HG03045 (cell line): ENCODE data around the gene MYOF.
"Not testable (repeated sequence)": the region's sequence is repeated elsewhere in the genome, so short reads cannot be mapped to it uniquely, and the experiment has no call there.

Experiments
- ATAC-seq: cut with Tn5 transposase; IDR thresholded peaks from one replicate; pipeline ENCODE4 v1.9.1; 2021; ENCODE audit warnings: mild to moderate bottlenecking, moderate library complexity; ENCODE audit not compliant: unreplicated experiment

The MYOF gene

DNA sequence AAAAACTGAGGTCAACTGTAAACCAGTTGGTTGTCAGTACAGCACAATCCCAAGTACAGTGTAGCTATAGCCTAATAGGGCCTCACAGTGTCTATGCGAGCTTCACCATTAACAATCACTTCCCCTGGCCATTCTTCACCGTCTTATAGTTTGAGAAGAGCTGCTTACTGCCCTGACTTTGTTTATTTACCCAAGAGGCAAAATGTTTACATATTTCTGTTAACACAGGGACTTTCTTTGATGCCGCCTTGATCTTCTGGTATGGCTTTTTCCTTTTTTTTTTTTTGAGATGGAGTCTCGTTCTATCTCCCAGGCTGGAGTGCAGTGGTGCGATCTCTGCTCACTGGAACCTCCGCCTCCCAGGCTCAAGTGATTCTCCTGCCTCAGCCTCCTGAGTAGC lies 3.3 kb downstream of the MYOF start:
- no peak for ATAC-seq

DNA sequence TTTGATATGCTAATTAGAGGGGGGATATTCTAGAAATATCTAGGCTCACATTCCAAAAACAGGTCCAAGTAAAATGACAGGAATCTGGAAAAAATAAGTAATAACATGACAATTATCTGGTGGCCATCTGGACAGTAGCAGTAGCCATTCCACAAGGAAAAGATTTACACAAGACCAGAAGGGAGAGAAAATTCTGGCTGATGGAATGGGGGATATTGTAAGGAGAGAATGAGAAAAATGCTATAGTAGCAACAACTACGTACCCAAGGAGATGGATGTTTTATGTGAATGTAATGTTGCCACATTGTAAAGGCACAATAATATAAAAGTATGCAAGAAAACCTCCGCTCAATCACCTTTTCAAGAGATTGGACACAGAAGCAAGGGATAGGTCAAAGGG lies 5.4 kb downstream of the MYOF start:
- no peak for ATAC-seq

DNA sequence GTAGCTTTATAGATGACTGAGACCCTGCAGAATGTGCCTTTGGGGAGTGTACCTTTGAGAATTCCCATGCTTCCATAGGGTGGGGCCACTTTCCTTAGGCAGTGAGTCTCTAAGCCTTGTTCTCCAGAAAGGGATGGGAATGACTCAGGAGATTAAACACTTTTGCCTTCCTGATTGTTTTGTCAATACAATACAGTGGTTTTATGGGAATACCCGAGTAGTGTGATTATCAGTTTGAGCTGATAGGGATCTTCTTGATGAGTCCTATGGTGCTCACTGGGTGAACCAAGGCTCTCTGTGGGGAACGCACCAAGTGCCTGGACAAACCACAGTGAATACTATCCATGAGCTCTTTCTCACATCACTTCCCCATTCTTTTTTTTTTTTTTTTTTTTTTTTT lies 6.3 kb downstream of the MYOF start:
- no peak for ATAC-seq

DNA sequence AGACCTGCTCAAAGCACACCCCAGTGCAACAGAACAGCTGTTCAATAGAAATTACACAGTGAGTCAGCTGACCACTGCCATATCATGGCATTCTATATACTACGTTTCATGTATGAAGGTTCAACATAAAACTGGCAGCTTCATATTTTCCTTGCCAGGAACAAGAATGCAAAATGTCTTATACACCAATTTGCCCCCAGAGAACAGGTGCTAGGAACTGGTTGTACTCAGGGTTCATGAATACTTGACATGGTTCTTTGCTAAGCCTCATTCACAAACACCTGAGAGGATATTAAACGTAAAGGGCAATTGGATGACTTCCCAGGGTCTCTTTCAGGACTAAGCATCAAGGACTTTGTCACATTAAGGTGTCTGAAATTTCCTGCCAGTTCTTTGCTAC lies 6.9 kb downstream of the MYOF start:
- no peak for ATAC-seq

DNA sequence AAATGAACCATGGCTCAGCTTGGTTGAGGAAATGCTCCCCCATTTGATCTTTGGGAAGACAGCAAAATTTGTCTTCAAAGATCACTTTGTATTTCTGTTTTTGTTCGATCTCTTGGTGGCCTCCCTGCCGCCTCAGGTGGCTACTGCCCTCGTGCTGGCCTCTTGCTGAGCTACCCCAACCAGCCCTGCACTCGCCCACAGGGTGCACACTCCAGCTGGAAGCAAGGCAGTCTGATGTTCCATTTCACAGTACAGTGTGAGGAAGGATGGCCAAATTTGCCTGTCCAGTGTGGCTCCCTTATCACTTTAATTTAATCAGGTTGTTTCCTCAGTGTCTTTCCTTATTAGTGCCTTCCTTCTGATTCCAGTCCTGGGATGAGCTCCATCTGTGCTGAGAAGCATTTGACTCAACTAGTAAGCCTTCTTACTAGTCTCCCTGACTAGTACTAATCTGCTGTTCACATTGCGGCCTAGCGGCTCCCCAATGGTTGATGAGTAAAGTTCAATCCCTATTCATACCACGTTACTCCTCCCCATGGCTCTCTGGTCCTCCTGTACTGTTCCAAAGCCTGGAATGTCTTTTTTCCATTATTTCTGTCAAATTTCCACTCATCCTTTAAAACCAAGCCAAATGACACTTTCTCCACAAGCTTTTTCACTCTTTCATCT lies 8.2 kb downstream of the MYOF start:
- ATAC-seq: no peak

DNA sequence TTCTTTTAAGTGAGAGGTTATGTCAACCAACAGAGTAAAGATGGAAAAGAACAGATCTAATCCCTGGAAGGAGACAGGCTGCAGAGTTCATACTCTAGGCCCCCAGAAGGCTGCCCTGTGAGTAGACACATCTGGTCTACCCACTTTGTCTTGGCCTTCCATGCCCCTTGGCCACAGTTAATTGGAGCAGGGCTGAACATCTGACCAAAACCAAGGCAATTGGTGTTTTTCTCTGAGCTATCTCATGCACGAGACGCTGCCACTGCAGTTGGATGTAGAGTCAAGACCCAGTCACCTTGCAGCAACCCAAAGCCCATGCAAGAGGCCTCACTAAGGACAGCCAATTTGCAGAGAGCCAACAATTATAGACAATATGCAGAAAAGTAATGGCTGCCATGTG lies 9.0 kb downstream of the MYOF start:
- ATAC-seq: no peak

GRCh38 chr10:93471110-93471651 lies 11.0 kb downstream of the MYOF start:
- ATAC-seq: no peak

DNA sequence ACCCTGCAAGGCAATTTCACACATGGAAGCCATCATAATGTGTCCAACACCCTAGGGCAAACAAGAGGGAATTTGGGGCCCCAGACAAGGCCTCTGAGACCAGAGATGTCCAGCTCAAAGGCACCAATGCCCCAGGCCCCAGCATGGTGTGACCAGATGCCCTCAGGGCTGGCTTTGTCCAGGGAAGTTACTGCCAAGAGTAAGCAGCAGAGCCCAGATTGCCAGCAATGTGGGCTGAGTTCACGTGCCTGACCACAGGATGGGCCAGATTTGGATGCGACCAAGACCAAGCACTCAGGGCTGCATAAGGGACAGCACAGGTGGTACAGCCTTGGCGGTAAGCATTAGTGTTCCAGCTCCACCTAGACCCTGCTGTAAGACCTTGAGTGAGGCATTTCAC lies 12.7 kb downstream of the MYOF start:
- no peak for ATAC-seq

DNA sequence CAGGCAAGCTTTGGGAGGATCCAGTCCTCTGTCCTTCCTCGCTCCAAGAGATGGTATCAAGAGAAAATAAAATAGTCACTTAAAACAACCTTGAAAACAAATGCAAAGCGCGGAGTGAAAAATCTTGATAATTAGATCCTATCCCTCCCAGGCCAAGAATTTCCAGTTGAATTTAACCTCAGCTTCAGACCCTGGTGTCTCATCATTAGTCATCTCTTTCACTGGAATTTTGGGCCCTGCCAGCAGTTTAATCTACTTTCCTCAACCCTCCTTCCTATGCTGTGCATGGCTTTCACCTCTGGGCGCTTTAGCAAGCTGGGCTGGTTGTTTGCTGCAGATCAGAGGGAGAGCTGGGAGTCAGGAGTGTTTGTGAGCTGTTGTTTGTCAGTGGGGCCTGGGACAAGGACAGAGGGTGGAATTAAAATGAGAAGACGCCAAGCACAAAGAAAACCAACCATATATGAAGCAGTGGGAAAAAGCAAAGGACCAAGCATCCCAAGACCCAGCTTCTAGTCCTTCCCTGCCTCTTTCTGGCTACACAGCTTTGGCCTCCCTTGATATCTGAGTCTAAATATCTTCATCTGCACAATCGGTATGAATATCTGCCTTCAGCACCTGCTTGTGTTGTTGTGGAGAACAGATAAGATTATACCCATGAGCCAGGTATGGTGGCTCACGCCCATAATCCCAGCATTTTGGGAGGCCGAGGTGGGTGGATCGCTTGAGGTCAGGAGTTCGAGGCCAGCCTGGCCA lies 13.5 kb downstream of the MYOF start:
- no peak for ATAC-seq

- not testable (repeated sequence) for ATAC-seq
These were observed 14.5 kb downstream of the MYOF start for GRCh38 chr10:93467635-93468034.

GRCh38 chr10:93465806-93466675 lies 16.1 kb downstream of the MYOF start:
- ATAC-seq: no peak

DNA sequence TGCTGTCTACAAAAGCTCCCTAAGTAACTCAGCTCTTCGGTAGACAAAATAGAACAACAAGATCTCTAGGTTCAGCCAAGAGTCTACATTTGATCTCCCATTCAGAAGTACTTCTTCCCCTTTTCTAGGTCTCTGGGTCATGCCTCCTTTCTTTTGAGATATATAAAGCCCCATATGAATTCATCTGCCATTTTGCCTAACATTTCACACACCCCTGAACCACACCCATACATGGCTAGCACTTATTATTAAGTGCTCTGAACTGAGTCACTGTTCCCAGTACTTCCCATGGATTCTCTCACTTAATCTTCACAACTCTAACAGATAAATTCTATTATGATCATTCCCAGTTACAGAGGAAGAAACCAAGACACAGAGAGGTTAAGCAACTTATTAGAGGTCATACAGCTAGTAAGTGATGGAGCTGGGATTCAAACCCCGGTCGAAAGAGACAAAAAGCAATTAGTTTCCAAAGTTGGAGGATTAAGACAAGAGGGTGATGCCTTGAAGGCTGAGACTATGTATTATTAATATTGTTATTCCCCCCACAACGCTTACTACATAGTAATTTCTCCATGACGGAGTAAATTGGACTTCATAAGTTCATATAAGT lies 17.3 kb downstream of the MYOF start:
- ATAC-seq: no peak

GRCh38 chr10:93463723-93464476 lies 18.2 kb downstream of the MYOF start:
- no peak for ATAC-seq

DNA sequence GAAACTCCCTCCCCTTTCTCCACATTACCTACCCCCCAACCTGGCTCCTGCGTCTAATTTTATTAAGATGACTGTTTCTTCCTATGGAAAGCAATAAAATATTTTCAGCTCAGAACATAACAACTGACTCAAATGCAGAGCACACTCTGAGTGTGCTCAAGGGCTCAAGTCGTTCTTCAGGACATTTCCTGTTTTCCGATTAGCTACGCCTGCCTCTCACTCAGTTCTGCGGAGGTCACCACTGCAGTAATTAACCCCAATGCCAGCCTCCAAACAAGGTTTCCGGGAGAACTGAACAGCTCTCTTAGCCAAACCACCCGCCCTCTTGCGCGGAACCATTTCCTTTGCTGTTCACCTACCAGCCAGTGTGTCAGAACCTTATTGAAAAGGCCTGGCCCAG lies 19.3 kb downstream of the MYOF start:
- ATAC-seq: no peak

- ATAC-seq: no peak
These were observed 19.8 kb downstream of the MYOF start for GRCh38 chr10:93462371-93462770.

- ATAC-seq: no peak
These were observed 20.3 kb downstream of the MYOF start for GRCh38 chr10:93461807-93462178.

DNA sequence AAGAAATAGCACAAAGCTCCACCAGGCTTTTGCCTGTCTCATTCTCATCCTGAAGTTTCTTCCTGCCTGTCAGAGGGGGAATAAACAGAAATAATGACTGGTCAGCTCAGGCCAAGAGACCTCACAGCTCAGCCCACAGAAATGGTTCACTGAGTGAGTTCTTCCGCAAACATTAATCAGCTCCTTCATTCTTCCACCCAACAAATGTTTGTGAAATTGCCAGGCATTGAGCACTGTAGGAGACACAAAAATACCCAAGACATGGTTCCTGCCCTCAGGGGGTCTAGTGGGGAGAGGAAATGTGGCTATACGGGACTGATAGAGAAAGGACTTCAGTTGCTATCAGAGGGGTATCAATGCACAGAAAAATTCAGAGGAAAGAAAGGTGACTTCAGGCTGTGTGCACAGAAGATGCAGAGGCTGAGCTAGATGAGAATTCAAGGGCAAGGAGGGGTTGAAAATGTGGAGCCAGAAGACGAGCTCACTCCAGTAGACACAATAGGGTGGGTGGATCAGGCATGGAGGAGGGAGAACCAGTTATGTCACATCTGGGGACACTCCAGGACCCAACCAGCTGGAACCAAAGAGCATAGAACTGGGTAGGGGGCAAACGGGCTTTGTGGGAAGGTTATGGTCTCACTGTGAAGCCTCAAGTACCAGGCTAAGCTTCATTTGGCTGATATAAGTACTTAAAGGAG lies 20.9 kb downstream of the MYOF start:
- no peak for ATAC-seq

GRCh38 chr10:93459466-93459865 lies 22.7 kb downstream of the MYOF start:
- ATAC-seq: no peak

- ATAC-seq: no peak
These were observed 23.3 kb downstream of the MYOF start for GRCh38 chr10:93458821-93459257.

DNA sequence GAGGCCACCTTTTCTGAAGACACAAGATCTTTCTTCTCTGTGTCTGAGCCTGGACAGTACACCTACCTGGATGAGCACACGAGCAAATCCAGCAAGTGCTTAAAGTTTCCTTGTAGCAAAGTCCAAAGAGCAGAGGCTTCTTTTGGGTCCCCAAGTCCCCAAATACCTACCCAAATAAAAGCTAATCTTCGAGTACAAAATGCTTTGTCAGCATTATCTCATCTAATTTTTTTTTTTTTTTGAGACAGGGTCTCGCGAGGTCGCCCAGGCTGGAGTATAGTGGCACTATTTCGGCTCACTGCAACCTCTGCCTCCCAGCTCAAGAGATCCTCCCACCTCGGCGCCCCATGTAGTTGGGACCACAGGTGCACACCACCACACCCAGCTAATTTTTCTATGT lies 24.6 kb downstream of the MYOF start:
- no peak for ATAC-seq
